PC-9 (cell line): ENCODE data around the gene CCNI2. TPM values are rescaled to one million over a fixed set of nuclear protein-coding genes. Genes with fewer than 3 reads are reported as not detected.

ENCODE experiments used
- BruUV-seq: library from RNA; stranded (reverse); fragments of 400-500 nt; replicated peaks from 2 replicates; lab custom pipeline; 2021; lab: Mats Ljungman, UMichigan
- CTCF ChIA-PET: fragments of 300-600 bp; sonication (Branson Sonifier 250); formaldehyde crosslinking; loops from one replicate; lab custom pipeline; 2022; ENCODE audit warnings: antibody characterized with exemption; lab: Charles Lee
- POLR2A ChIA-PET: fragments of 300-600 bp; sonication (Branson Sonifier 250); formaldehyde crosslinking; loops from one replicate; lab custom pipeline; 2022; ENCODE audit warnings: antibody characterized with exemption; ENCODE audit not compliant: unreplicated experiment; lab: Charles Lee
- DNase-seq, 2 experiments: peaks; one replicate each; pipeline versions ENCODE4 v3.0.0 to v3.0.0-alpha.2; 2015 to 2022; ENCODE audit warnings: mixed read lengths in 1 of 2
- H2AFZ ChIP-seq: fragments of 200-600 bp; sonication (generic); 2 replicates; pipeline ENCODE4 v1.8.1; 2017; ENCODE audit warnings: antibody characterized with exemption
- H3F3A ChIP-seq: fragments of 200-600 bp; sonication (generic); 2 replicates; pipeline ENCODE4 v1.8.1; 2017; ENCODE audit warnings: antibody characterized with exemption, mild to moderate bottlenecking, low read depth; ENCODE audit not compliant: insufficient read depth
- H3K27ac ChIP-seq: fragments of 200-600 bp; sonication (generic); 2 replicates; pipeline ENCODE4 v1.6.1; 2016; ENCODE audit warnings: mixed run types
- H3K27me3 ChIP-seq: fragments of 200-600 bp; sonication (generic); 2 replicates; pipeline ENCODE4 v1.6.1; 2016; ENCODE audit warnings: low read depth, mixed run types; ENCODE audit not compliant: insufficient read depth
- H3K36me3 ChIP-seq: fragments of 200-600 bp; sonication (generic); 2 replicates; pipeline ENCODE4 v1.6.1; 2016; ENCODE audit warnings: low read depth, mixed run types
- H3K4me1 ChIP-seq: fragments of 200-600 bp; sonication (generic); replicated peaks from 2 replicates; pipeline ENCODE4 v1.6.1; 2016; ENCODE audit warnings: mixed run types; ENCODE audit not compliant: insufficient read depth
- H3K4me2 ChIP-seq: fragments of 200-600 bp; sonication (generic); 2 replicates; pipeline ENCODE4 v1.6.1; 2017; ENCODE audit warnings: mixed run types
- H3K4me3 ChIP-seq: fragments of 200-600 bp; sonication (generic); 2 replicates; pipeline ENCODE4 v1.6.1; 2016; ENCODE audit warnings: mixed run types
- H3K79me2 ChIP-seq: fragments of 200-600 bp; sonication (generic); 2 replicates; pipeline ENCODE4 v1.6.1; 2017; ENCODE audit warnings: low read depth, mixed run types
- H3K9me2 ChIP-seq: fragments of 200-600 bp; sonication (generic); 2 replicates; pipeline ENCODE4 v1.8.1; 2017; ENCODE audit warnings: mild to moderate bottlenecking; ENCODE audit not compliant: insufficient read depth
- H3K9me3 ChIP-seq: fragments of 200-600 bp; sonication (generic); 2 replicates; pipeline ENCODE4 v1.8.1; 2016; ENCODE audit warnings: low read depth; ENCODE audit not compliant: insufficient read depth
- H4K20me1 ChIP-seq: fragments of 200-600 bp; sonication (generic); 2 replicates; pipeline ENCODE4 v1.8.1; 2017; ENCODE audit not compliant: insufficient read depth
- EZH2 ChIP-seq: fragments of 200-600 bp; sonication (generic); IDR thresholded peaks from 2 replicates; pipeline ENCODE4 v1.8.0; 2017; ENCODE audit warnings: antibody characterized with exemption, low read depth
- intact Hi-C: fragments of 100-400 bp; cut with micrococcal nuclease; formaldehyde crosslinking; loops from one replicate; pipeline ENCODE4 v1.10.0; 2022; ENCODE audit not compliant: unreplicated experiment
- total RNA-seq: library from RNA; stranded (reverse); gene quantifications from 2 replicates; pipeline ENCODE4 v1.2.3, GENCODE V29; 2021
- TF ChIP-seq, protein P1 (sequence below): fragments of 200-600 bp; sonication (generic); conservative IDR thresholded peaks from 2 replicates; pipeline ENCODE4 v1.6.1; 2017; ENCODE audit warnings: mixed run types, antibody characterized with exemption, mild to moderate bottlenecking, moderate library complexity

The CCNI2 gene
- total RNA-seq, 1 experiment from 2014 or later: 1.2 TPM

DNA sequence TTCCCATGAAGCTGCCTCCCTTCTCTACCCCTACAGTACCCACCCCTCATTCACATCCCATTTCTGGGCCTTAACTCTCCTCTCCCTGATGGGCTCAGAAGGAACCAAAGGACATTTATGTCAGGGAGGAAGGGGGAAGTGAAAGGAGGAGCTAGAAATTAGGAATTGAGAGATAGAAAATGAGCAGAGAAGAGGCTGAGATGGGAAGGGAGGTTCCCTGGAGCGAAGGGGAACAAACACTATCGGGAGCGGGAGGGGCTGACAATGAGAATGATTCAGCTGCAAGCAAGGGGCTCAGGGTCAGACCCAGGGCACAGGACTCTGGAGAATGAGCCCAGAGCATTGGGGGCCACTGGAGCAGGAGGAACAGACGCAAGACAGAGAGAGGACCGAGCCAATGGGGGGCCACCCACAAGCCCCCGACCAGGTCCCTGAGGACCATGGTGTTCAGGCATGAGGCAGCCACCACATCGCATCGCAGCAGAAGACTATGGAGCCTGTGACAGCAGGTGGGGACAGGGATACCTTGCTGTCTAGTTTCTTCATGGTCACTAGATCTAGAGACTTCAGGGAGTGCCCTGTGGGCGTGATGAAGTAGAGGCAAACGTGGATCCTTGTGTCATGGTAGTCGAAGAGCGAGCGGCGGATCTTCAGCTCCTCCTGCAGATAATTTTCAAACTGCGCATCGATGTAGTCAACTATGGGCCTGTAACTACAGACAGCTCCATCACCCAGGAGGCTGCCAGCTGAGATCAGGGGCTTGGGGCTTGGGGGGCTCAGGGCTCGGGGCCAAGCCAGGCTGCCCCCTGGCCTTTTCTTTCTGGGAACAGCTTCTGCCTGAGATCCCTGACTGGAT, 16.2 kb downstream of the CCNI2 start:
- TF ChIP-seq EZH2: no peak
- intact Hi-C loops: no loop called here
- DNase-seq: no peak
- ChIA-PET POLR2A (no interaction called here), CTCF (no interaction called here)
- Histone ChIP-seq H3K4me1 (0 out of 2 replicates have a peak, but pooled peaks cover 6% of the 10 kb centered on the region), H3K79me2 (no peaks in the 10 kb centered on the region), H3K36me3 (no peaks in the 10 kb centered on the region), H3K4me3 (no peak overlapping the region), H3K4me2 (no peak overlapping the region), H3K27me3 (no peaks in the 10 kb centered on the region), H3F3A (no peaks in the 10 kb centered on the region), H3K9me2 (no peaks in the 10 kb centered on the region), H3K9me3 (no peaks in the 10 kb centered on the region), H2AFZ (no peak overlapping the region), H4K20me1 (no peaks in the 10 kb centered on the region), H3K27ac (no peak overlapping the region)
- no TSS peak for BruUV-seq

DNA sequence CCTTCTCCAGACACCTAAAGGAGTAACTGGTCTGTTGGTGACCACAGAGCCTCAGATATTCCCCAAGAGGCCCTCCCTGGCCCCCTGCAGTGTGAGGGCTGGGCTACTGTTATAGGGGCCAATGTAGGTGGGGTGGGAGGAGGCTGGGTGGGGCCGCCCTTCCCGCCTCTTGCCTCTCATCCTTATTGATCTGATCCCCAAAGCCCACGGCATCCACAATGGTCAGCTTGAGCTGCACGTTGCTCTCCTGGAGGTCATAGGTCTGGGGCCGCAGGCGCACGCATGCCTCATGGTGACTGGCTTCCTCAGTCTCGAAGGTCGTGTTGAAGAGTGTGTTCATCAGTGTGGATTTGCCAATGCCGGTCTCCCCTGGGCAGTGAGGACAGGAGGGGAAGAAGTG, 16.8 kb downstream of the CCNI2 start:
- no peaks in the 10 kb centered on the region for H3K79me2 ChIP-seq
- H3K4me3 ChIP-seq: no peak overlapping the region
- H3F3A ChIP-seq: no peaks in the 10 kb centered on the region
- H3K4me1 ChIP-seq: 0 out of 2 replicates have a peak, but pooled peaks cover 4% of the 10 kb centered on the region
- CTCF ChIA-PET: no interaction called here
- no peak for TF ChIP-seq EZH2
- TF ChIP-seq, protein P1, sequence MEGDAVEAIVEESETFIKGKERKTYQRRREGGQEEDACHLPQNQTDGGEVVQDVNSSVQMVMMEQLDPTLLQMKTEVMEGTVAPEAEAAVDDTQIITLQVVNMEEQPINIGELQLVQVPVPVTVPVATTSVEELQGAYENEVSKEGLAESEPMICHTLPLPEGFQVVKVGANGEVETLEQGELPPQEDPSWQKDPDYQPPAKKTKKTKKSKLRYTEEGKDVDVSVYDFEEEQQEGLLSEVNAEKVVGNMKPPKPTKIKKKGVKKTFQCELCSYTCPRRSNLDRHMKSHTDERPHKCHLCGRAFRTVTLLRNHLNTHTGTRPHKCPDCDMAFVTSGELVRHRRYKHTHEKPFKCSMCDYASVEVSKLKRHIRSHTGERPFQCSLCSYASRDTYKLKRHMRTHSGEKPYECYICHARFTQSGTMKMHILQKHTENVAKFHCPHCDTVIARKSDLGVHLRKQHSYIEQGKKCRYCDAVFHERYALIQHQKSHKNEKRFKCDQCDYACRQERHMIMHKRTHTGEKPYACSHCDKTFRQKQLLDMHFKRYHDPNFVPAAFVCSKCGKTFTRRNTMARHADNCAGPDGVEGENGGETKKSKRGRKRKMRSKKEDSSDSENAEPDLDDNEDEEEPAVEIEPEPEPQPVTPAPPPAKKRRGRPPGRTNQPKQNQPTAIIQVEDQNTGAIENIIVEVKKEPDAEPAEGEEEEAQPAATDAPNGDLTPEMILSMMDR: no peak
- no peak overlapping the region for H3K4me2 ChIP-seq
- DNase-seq: no peak
- no TSS peak for BruUV-seq
- H3K9me3 ChIP-seq: no peaks in the 10 kb centered on the region
- no peaks in the 10 kb centered on the region for H3K9me2 ChIP-seq
- no peak overlapping the region for H2AFZ ChIP-seq
- no peaks in the 10 kb centered on the region for H4K20me1 ChIP-seq
- POLR2A ChIA-PET: no interaction called here
- intact Hi-C loops: no loop called here
- H3K27me3 ChIP-seq: no peaks in the 10 kb centered on the region
- H3K27ac ChIP-seq: no peak overlapping the region
- H3K36me3 ChIP-seq: no peaks in the 10 kb centered on the region

DNA sequence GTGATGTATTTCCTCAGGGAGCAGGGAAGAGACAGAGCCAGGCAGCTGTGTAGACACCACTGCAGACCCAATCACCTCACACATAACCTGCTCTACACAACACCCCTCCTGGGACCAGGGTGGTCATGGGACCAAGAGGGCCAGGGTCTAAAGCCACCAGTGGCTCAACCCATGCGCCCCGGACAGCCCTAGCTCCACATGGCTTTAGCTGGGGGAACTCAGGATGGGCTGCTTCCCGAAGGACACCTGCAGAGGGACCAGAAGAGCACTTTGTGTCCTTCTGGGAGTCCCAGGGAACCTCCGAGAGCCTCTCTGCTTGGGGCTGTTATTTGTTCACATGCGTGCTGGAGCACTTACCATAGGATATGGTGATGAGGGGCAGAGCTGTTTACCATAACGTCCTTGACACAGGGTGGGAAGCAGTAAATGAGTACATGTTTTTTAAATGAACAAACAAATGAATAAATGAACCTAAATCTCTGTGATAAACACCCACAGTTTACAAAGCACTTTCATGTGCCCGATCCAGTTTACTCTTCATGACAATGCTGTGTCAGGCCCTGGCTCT, 17.5 kb downstream of the CCNI2 start:
- ChIA-PET POLR2A (no interaction called here), CTCF (no interaction called here)
- intact Hi-C loops: no loop called here
- BruUV-seq: no TSS peak
- Histone ChIP-seq H3K27ac (no peak overlapping the region), H3F3A (no peaks in the 10 kb centered on the region), H3K27me3 (no peaks in the 10 kb centered on the region), H3K9me3 (no peaks in the 10 kb centered on the region), H2AFZ (no peak overlapping the region), H3K9me2 (no peaks in the 10 kb centered on the region), H3K36me3 (no peaks in the 10 kb centered on the region), H3K4me3 (no peak overlapping the region), H3K4me1 (no peaks in the 10 kb centered on the region), H3K4me2 (no peak overlapping the region), H4K20me1 (no peaks in the 10 kb centered on the region), H3K79me2 (no peaks in the 10 kb centered on the region)
- DNase-seq: no peak
- TF ChIP-seq EZH2: no peak
- TF ChIP-seq, protein P1: no peak
